ENCODE measurements around the gene RNF123.
A peak's percentile ranks its signal among the peaks of the same experiment; 100 is the strongest.

RNF123 gene

GRCh38 chr3:49689046-49689907 is at the start of gene RNF123, which contains the start of gene MST1:
TSS of gene RNF123 (plus strand) at chr3:49689557. CDS start at chr3:49691166, 1,609 bp downstream.
TSS of gene MST1 (minus strand) at chr3:49689474. CDS start at chr3:49688691, 783 bp downstream.
- peak; percentile 47 for FAIRE-seq
- peak; percentile 93 for DNase-seq (ENCODE audit: insufficient read length, low spot score)

- FAIRE-seq (no peak), DNase-seq (ENCODE audit: insufficient read length, low spot score) (no peak)
Measured at GRCh38 chr3:49641292-49641691, 48.1 kb upstream of the RNF123 start.

DNA sequence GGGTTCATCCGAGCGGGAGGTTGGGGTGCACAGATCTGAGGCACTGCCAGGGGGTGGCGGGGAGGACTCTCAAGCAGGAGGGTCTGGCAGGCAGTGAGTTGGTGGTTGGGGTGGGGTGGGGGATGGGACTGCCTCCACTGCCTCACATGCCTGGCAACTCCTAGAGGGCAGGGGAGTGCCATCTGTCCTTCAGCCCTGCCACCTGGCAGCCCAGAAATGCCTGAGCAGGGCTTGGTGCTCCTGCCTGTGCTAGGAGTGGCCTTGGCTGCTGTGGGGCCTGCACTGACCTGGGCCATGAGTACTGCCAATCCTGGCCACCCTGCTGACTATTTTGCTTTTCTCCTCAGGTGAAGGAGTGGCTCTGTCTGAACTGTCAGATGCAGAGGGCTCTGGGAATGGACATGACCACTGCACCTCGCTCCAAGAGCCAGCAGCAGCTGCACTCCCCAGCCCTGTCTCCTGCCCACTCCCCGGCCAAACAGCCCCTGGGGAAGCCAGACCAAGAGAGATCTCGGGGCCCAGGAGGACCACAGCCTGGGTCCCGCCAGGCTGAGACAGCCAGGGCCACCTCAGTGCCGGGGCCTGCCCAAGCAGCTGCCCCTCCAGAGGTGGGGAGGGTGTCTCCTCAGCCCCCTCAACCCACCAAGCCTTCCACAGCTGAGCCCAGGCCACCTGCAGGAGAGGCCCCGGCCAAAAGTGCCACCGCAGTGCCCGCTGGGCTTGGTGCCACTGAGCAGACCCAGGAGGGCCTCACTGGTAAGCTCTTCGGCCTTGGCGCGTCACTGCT is 47.2 kb upstream of the RNF123 start:
- FAIRE-seq = no peak
- DNase-seq (ENCODE audit: insufficient read length, low spot score) = no peak

DNA sequence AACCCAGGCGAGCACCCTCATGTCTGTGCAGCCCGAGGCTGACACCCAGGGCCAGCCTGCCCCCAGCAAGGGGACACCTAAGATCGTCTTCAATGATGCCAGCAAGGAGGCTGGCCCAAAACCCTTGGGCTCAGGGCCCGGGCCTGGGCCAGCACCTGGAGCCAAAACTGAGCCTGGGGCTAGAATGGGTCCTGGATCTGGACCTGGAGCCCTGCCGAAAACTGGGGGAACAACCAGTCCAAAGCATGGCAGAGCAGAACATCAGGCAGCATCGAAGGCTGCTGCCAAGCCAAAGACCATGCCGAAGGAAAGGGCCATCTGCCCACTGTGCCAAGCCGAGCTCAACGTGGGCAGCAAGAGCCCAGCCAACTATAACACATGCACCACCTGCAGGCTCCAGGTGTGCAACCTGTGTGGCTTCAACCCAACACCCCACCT is 46.6 kb upstream of the RNF123 start:
- FAIRE-seq (no peak), DNase-seq (ENCODE audit: insufficient read length, low spot score) (no peak)

DNA sequence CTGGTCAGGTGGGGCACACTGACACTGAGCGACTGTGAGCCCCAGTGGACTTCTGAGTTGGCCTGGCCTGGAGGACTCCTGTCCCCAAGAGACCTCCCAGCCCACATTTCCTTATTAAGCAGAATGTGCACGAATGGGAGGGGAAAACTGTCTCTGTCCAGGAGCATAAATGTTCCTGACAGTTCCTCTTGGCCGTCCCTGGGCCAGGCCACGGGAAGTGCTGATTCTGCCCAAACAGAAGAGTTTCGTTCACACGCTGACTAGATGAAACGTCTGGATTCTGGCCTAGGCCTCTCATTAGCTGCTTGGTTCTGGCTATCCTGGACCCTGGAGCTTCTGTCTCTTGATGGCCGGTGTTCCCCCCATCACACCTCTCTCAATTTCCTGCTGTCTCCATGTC is 44.7 kb upstream of the RNF123 start:
- FAIRE-seq = no peak
- no peak for DNase-seq (ENCODE audit: insufficient read length, low spot score)

- no peak for FAIRE-seq
Measured at GRCh38 chr3:49646236-49646635, 43.1 kb upstream of the RNF123 start.

GRCh38 chr3:49647741-49648140 is 41.6 kb upstream of the RNF123 start:
- FAIRE-seq (no peak), DNase-seq (ENCODE audit: insufficient read length, low spot score) (no peak)

More at GRCh38 chr3:49646236-49646635, 43.1 kb upstream of the RNF123 start:
- DNase-seq (ENCODE audit: insufficient read length, low spot score) = no peak

GRCh38 chr3:49648354-49649019 is 40.9 kb upstream of the RNF123 start:
- no peak for FAIRE-seq
- DNase-seq (ENCODE audit: insufficient read length, low spot score) = no peak

DNA sequence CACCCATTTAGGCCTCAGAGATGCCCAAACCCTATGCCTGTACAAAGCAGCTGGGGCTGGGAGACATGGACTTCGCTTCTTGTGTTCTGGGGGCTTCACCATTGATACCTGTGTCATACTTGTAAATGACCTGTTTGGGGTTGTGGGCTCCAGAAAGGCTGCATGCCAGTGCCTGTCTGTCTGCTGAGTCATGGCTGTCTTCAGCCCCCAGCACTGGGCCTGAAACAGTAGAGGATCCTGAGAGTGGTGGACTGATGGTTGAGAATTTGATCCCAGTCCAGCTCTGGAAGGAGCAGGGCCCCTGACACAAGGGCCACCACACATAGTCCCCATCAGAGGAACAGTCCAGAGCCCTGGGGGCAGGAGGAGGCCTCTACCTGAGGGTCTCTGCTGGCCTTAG is 39.8 kb upstream of the RNF123 start:
- no peak for FAIRE-seq
- no peak for DNase-seq (ENCODE audit: insufficient read length, low spot score)

DNA sequence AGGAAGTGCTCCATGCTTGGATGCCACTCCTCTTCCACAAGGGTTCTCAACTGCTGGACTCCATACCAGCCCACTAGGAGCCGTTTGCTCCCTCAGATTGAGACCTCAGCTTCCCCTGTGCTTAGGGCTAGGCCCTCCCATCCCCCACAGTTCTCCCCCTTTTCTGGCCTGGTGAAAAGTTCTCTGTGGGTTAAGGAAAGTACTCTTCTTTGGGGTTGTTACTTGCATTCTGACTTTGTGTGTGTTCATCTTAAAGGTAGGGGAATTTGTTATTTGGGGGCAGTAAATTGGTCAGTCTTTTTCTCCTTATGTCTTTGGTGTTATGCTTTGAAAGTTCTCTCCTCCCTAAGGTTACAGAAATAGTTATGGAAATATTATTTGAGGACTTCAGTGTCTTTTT is 39.2 kb upstream of the RNF123 start:
- DNase-seq (ENCODE audit: insufficient read length, low spot score) (no peak), FAIRE-seq (no peak)

DNA sequence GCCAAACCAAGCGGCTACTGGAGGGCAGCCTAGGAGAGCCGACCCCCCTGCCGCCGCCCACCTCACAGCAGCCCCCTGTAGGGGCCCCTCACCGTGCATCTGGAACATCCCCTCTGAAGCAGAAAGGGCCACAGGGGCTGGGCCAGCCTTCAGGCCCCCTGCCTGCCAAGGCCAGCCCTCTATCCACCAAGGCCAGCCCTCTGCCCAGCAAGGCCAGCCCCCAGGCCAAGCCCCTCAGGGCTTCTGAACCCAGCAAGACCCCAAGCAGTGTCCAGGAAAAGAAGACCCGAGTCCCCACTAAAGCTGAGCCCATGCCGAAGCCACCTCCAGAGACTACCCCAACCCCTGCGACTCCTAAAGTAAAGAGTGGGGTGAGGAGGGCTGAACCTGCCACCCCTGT is 38.7 kb upstream of the RNF123 start:
- no peak for FAIRE-seq

GRCh38 chr3:49652218-49652902 is 37.0 kb upstream of the RNF123 start:
- DNase-seq (ENCODE audit: insufficient read length, low spot score) (no peak), FAIRE-seq (no peak)

More for the DNA sequence above, 38.7 kb upstream of the RNF123 start:
- no peak for DNase-seq (ENCODE audit: insufficient read length, low spot score)

- DNase-seq (ENCODE audit: insufficient read length, low spot score) = no peak
- no peak for FAIRE-seq
Measured at GRCh38 chr3:49652903-49653415, 36.4 kb upstream of the RNF123 start.

DNA sequence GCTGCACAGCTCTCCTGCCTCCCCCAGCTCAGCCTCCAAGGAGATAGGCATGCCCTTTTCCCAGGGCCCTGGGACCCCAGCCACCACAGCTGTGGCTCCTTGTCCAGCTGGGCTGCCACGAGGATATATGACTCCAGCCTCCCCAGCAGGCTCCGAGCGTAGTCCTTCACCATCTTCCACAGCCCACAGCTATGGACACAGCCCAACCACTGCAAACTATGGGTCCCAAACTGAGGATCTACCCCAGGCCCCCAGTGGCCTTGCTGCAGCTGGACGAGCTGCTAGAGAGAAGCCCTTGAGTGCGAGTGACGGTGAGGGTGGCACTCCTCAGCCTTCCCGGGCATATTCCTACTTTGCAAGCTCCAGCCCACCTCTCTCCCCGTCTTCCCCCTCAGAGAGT is 35.7 kb upstream of the RNF123 start:
- no peak for FAIRE-seq
- no peak for DNase-seq (ENCODE audit: insufficient read length, low spot score)

DNA sequence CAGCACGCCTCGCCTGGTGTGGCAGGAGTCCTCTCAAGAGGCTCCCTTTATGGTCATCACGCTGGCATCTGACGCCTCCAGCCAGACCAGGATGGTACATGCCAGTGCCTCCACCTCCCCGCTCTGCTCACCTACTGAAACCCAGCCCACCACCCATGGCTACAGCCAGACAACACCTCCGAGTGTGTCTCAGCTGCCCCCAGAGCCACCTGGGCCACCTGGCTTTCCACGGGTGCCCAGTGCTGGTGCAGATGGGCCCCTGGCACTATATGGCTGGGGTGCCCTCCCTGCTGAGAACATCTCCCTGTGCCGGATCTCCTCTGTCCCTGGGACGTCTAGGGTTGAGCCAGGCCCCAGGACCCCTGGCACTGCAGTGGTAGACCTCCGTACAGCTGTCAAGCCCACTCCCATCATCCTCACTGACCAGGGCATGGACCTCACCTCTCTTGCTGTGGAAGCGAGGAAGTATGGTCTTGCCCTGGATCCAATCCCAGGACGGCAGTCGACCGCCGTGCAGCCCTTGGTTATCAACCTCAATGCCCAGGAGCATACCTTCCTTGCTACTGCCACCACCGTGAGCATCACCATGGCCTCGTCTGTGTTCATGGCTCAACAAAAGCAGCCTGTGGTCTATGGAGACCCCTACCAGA is 35.1 kb upstream of the RNF123 start:
- DNase-seq (ENCODE audit: insufficient read length, low spot score) (no peak), FAIRE-seq (no peak)

DNA sequence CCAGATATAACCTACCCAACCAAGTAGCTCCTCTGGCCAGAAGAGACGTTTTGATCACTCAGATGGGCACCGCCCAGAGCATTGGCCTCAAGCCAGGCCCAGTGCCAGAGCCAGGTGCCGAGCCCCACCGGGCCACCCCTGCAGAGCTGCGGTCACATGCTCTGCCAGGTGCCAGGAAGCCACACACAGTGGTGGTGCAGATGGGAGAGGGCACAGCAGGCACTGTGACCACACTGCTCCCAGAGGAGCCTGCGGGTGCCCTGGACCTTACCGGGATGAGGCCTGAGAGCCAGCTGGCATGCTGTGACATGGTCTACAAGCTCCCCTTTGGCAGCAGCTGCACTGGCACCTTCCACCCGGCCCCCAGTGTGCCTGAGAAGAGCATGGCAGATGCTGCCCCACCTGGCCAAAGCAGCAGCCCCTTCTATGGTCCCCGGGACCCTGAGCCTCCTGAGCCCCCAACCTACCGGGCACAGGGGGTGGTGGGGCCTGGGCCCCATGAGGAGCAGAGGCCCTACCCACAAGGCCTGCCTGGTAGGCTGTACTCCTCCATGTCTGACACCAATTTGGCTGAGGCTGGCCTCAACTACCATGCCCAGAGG is 34.3 kb upstream of the RNF123 start:
- DNase-seq (ENCODE audit: insufficient read length, low spot score) = no peak
- no peak for FAIRE-seq

- no peak for DNase-seq (ENCODE audit: insufficient read length, low spot score)
- no peak for FAIRE-seq
Measured at GRCh38 chr3:49655731-49656285, 33.5 kb upstream of the RNF123 start.

DNA sequence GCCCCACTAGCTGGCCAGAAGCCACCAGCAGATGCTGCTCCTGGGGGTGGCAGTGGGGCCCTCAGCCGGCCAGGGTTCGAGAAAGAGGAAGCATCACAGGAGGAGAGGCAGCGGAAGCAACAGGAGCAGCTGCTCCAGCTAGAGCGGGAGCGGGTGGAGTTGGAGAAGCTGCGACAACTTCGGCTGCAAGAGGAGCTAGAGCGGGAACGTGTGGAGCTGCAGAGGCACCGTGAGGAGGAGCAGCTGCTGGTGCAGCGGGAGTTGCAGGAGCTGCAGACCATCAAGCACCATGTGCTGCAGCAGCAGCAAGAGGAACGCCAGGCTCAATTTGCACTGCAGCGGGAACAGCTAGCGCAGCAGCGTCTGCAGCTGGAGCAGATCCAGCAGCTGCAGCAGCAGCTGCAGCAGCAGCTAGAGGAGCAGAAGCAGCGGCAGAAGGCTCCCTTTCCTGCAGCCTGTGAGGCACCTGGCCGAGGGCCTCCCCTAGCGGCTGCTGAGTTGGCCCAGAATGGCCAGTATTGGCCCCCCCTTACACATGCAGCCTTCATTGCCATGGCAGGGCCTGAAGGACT is 32.7 kb upstream of the RNF123 start:
- DNase-seq (ENCODE audit: insufficient read length, low spot score) = no peak
- FAIRE-seq = no peak
